Ishikawa (cell line): ENCODE results near the gene SASH1.

Experiments
- CEBPB ChIP-seq: IDR thresholded peaks from 2 replicates; pipeline ENCODE4 v1.6.1; 2012
- EGR1 ChIP-seq: IDR thresholded peaks from 2 replicates; pipeline ENCODE4 v1.6.1; 2012
- EP300 ChIP-seq: IDR thresholded peaks from 2 replicates; pipeline ENCODE4 v1.6.1; 2012; ENCODE audit warnings: borderline replicate concordance
- FOXM1 ChIP-seq: IDR thresholded peaks from 2 replicates; pipeline ENCODE4 v1.6.1; 2012; ENCODE audit warnings: low read depth, borderline replicate concordance
- RAD21 ChIP-seq: IDR thresholded peaks from 2 replicates; pipeline ENCODE4 v1.6.1; 2012; ENCODE audit warnings: low read depth
- TEAD4 ChIP-seq: IDR thresholded peaks from 2 replicates; pipeline ENCODE4 v1.6.1; 2012
- YY1 ChIP-seq: IDR thresholded peaks from 2 replicates; pipeline ENCODE4 v1.6.1; 2012; ENCODE audit warnings: low read depth

- TF ChIP-seq EGR1 (no peak), FOXM1 (no peak), EP300 (no peak), YY1 (no peak), CEBPB (no peak), RAD21 (no peak), TEAD4 (no peak)
These were observed 116.6 kb downstream of the SASH1 start for GRCh38 chr6:148459238-148459637.
